Left cardiac atrium (tissue), 4 donors: Measurements from ENCODE around the gene GMDS. TPM values are rescaled to one million over a fixed set of nuclear protein-coding genes. Genes with fewer than 3 reads are reported as not detected.

ENCODE experiments used
- ATAC-seq, 2 donors: fragments of 200-7000 bp; cut with Tn5 transposase; one replicate each; pipeline ENCODE4 v1.9.1; 2020; ENCODE audit warnings: mild to moderate bottlenecking in 2 of 2, moderate library complexity in 2 of 2
- DNase-seq: peaks from one replicate; pipeline ENCODE4 v3.0.0-alpha.2; 2020
- intact Hi-C, 2 donors: fragments of 100-400 bp; cut with DNase I; formaldehyde crosslinking; loops; one replicate each; pipeline versions ENCODE4 v1.14.1 to v1.15.1; 2022 to 2023
- total RNA-seq, 2 donors: library from RNA; stranded (reverse); fragmentation: NEBNext Ultra II Directional; extraction: Animal tissue kit (Norgen Biotek cat#: 25700); gene quantifications; one replicate each; pipeline ENCODE4 v1.2.1, GENCODE V29; 2021
- donor health status: DM: no; HTN: yes; CAD: no.
- donor health status: DM: no; HTN: yes; CAD: no; lungs with severe emphysema.
- donor health status: DM: yes; HTN: yes; CAD: no.
- donor health status: Dilated cardiomyopathy.

GMDS gene
- total RNA-seq, 2 donors from 2014 or later = 8.4 to 20.8 TPM

- ATAC-seq = no peak
- no peak for DNase-seq
- intact Hi-C loops = no loop called here
These were observed 164.0 kb downstream of the GMDS start for GRCh38 chr6:2081155-2082138.

DNA sequence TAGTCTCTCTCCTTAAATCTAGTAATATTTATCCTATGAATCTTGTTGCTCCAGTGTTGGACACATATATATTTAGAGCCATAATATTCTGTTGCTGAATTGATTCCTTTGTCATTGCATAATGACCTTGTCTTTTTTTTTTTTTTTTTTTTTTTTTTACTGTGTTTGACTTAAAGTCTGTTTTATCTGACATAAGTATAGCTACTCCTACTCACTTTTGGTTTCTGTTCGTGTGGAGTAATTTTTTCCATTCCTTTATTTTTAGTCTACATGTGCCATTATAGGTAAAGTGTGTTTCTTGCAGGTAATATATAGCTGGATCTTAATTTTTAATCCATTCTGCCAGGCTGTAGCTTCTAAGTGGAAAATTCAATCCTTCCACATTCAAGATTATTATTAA is 166.5 kb downstream of the GMDS start:
- no peak for ATAC-seq
- DNase-seq = no peak
- intact Hi-C loops = no loop called here

DNA sequence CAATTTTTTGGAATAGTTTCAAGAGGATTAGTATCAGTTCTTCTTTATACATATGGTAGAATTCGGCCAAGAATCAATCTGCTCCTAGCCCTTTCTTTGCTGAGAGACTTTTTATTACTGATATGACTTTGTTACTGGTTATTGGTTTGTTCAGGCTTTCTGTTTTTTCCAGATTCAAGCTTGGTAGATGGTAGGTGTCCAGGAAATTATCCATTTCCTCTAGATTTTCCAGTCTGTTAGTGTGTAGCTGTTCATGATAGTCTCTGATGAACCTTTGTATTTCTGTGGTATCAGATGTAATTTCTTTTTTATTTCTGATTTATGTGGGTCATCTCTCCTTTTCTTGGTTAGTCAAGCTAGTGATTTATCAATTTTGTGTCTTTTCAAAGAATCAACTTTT is 167.6 kb downstream of the GMDS start:
- no peak for ATAC-seq
- intact Hi-C loops = no loop called here
- DNase-seq = no peak

- DNase-seq (no peak), ATAC-seq (no peak)
- intact Hi-C loops = no loop called here
These were observed 171.9 kb downstream of the GMDS start for GRCh38 chr6:2073476-2073875.

GRCh38 chr6:2072453-2072852 is 173.0 kb downstream of the GMDS start:
- intact Hi-C loops = no loop called here
- ATAC-seq (no peak), DNase-seq (no peak)

GRCh38 chr6:2063547-2063946 is 181.9 kb downstream of the GMDS start:
- ATAC-seq (no peak), DNase-seq (no peak)
- intact Hi-C loops = no loop called here

DNA sequence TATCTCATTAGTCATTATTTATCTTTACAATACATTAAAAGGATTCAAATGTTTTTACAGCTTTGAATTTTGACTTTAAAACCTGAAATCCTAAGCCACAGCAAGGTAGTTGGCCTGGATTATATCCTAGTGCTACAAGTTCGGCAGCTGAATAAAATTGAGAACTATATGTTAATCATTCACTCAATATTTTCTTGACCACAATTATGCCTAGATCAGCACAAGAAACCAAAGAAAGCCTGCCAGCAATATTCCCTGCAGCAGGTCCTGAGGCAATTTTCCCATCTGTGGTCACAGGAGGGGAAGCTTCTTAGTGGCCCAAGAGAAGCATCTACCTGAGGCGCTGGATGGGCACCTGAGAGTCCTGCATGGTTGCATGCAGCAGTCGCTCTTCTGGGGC is 183.5 kb downstream of the GMDS start:
- intact Hi-C loops = no loop called here
- ATAC-seq (no peak), DNase-seq (no peak)

DNA sequence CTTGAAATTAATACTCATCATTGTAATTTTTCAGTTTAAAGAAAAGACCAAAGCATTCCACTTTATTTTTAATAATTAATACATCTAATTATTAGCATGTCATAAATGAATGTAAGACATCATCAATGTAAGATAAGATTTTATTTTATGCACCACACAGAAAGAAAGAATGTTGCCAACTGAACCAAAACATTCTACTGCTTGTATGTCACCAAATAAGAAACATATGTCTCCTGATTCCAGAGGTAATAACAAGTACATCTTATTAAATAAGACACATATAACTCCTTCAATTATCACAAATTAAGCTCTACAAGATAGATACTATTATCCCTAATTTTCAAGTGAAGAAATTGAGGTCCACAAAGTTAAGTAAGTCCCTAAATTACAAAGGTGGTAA is 189.5 kb downstream of the GMDS start:
- no peak for DNase-seq
- no peak for ATAC-seq
- intact Hi-C loops = no loop called here

DNA sequence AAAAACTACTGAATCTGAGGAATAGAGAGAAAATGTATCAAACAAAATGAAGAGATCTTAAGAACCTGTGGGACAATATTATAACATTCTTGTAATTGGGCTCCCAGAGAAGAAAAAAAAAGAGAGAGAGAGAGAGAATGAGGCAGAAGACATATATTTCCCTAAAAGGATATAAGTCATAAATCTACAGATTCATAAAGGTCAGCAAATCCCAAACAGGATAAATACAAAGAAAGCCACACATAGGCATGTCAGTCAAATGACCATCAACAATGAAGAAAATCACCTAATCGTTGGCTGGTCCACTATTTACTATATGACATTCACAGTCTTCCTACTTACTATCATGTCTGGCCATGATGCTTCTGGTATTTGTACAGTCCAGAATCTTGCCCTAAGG is 190.3 kb downstream of the GMDS start:
- DNase-seq = no peak
- intact Hi-C loops = no loop called here
- no peak for ATAC-seq

GRCh38 chr6:2054516-2055067 is 190.8 kb downstream of the GMDS start:
- ATAC-seq = no peak
- intact Hi-C loops = no loop called here
- DNase-seq = no peak

DNA sequence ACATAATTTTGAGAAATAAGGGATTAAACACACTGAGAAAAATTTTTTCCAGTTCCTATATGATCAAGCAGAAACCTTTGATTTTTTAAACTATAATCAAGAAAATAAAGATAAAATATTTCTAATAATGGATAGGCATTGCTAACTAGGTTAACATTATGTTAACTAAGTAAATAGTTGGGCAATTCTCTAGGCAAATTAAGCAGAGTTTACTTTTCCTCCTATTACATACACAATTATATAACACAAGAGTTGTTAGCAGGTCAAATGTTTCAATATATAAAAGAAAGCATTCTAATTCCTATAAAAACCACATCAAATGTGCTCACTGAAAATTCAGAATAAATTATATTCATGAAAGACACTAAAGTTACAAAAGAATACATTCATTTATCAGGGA is 191.7 kb downstream of the GMDS start:
- ATAC-seq (no peak), DNase-seq (no peak)
- intact Hi-C loops = no loop called here

GRCh38 chr6:2047855-2048254 is 197.6 kb downstream of the GMDS start:
- DNase-seq = no peak
- no peak for ATAC-seq
- intact Hi-C loops = no loop called here

GRCh38 chr6:2044192-2044591 is 201.2 kb downstream of the GMDS start:
- DNase-seq (no peak), ATAC-seq (no peak)
- intact Hi-C loops = no loop called here

DNA sequence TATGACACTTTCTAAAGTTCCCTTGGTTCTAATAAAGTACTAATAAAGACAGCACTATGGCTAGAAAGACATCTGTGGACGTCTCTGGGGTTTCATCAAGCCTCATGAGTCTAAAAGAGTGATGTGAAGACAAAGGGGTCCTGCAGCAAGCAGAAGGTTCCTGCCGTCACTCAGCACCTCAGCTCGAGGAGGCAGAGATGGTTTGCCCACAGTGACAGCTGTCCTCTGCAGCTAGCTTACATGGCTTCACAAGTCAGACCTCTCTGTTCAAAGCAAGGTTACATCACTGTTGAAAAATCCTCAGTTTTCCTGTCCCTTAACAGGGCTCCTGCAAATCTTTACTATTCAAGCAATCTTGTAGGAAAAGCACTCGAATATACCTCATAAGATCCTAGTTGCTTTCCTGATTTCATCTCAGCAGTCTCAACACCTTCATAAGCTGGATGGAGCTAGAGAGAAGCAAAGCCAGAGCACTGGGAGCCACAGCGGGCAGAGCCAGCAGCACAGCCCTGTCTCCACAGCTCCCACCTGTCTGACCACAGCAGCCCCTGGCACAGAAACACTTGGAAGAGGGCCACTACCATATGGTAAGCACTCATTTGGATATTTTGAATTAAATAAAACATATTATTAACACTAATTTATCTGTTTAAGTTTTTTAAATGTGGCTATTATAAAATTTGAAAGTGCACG is 202.3 kb downstream of the GMDS start:
- ATAC-seq = no peak
- intact Hi-C loops = no loop called here
- no peak for DNase-seq

GRCh38 chr6:2038092-2038491 is 207.3 kb downstream of the GMDS start:
- DNase-seq = no peak
- ATAC-seq = no peak
- intact Hi-C loops = no loop called here

DNA sequence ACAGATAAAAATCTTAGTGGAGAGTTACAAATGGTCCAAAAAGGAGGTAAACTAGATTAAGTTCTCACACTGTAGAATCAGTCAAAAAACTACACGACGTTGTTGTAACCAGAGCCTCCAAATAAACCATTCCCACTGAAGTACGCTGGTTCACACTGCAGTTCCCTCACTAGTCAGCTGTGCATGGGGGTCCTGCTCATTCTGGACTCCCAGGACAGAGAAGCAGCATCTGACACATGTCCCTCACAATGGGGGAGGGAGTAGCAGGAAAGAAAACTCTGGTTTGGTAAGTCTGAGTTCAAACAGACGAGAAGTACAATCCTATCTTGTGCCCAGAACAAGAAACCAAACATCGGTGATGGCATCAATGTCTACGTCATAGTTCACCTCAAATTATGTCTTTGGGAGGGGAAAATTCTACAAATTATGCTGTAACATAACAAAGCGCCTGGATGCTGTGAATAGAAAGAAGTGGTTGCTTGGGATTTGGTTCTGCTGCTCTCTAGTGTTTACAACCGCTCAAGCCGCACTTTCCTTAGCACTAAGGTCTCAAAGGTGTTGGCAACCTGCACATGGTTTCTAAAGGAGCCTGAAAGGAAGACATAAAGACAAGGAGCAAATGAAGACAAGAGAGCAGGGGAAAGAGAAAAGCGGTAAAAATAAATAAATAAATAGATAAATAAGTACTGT is 208.0 kb downstream of the GMDS start:
- DNase-seq = no peak
- no peak for ATAC-seq
- intact Hi-C loops = no loop called here

GRCh38 chr6:2036710-2037023 is 208.7 kb downstream of the GMDS start:
- ATAC-seq = no peak
- DNase-seq = no peak
- intact Hi-C loops = no loop called here

DNA sequence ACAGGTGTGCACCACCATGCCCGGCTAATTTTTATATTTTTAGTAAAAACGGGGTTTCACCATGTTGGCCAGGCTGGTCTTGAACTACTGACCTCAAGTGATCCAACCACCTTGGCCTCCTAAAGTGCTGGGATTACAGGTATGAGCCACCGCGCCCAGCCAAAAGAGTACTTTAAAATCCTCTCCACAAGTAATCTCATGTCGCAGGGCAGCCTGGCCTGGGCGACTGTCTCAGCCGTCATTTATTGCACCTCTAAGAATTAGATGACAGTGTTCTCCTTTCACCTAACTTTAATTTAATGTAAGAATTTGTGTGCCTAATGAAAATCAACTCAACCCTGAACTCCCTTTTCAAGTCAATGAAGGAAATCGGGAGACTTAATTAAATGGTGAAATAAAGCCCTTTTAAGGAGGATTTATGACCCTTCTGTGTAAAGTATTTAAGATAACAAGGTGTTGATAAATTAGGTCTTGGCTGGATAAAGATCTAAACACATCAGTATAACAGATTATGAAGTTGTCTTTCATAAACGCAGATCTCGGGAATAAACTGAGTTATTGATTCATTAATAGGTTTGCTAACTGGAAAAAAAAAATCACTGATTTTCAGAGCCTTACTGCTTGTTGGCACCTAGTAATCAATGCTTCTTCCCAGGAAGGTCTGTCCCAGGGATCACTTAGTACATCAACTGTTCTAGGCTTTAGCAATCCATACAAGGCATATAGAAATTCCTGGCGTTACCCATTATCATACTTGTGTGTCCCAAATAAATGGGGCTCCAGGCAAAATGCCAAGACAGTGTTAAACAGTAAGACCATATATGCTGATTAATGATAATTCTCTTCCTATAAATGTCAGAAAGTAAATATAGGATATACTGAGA is 209.3 kb downstream of the GMDS start:
- intact Hi-C loops = no loop called here
- ATAC-seq (no peak), DNase-seq (no peak)

- intact Hi-C loops = no loop called here
- no peak for ATAC-seq
- no peak for DNase-seq
These were observed 210.4 kb downstream of the GMDS start for GRCh38 chr6:2035046-2035445.
